Adipocyte (in vitro differentiated cells): ENCODE results near the gene KCNJ18.
"Not testable (repeated sequence)": the region's sequence is repeated elsewhere in the genome, so short reads cannot be mapped to it uniquely, and the experiment has no call there.

ENCODE experiments used
- DNase-seq: peaks from one replicate; pipeline ENCODE4 v3.0.0-alpha.2; 2015; ENCODE audit warnings: low read depth
- H3K27me3 ChIP-seq: replicated peaks from 2 replicates; pipeline ENCODE4 v1.7.0; 2013; ENCODE audit warnings: mild to moderate bottlenecking, low read length, moderate library complexity; ENCODE audit not compliant: control insufficient read depth, insufficient read depth
- H3K36me3 ChIP-seq: 2 replicates; pipeline ENCODE4 v1.7.0; 2013; ENCODE audit warnings: low read length, mild to moderate bottlenecking, moderate library complexity; ENCODE audit not compliant: control insufficient read depth, insufficient read depth, severe bottlenecking
- H3K4me1 ChIP-seq: 2 replicates; pipeline ENCODE4 v1.7.0; 2013; ENCODE audit warnings: mild to moderate bottlenecking, low read length, moderate library complexity; ENCODE audit not compliant: control insufficient read depth, insufficient read depth
- H3K4me3 ChIP-seq: 2 replicates; pipeline ENCODE4 v1.7.0; 2013; ENCODE audit warnings: mild to moderate bottlenecking, low read length, moderate library complexity
- H3K9ac ChIP-seq: 2 replicates; pipeline ENCODE4 v1.7.0; 2013; ENCODE audit warnings: mild to moderate bottlenecking, low read length, moderate library complexity
- H3K9me3 ChIP-seq: 2 replicates; pipeline ENCODE4 v1.7.0; 2013; ENCODE audit warnings: mild to moderate bottlenecking, low read length, moderate library complexity; ENCODE audit not compliant: control insufficient read depth

The KCNJ18 gene

GRCh38 chr17:21681576-21681975 is 10.7 kb upstream of the KCNJ18 start:
- H3K9ac ChIP-seq, H3K4me3 ChIP-seq, H3K9me3 ChIP-seq, DNase-seq, H3K36me3 ChIP-seq, H3K4me1 ChIP-seq: not testable (repeated sequence)
- peaks cover 14% of the 10 kb centered on the region for H3K27me3 ChIP-seq

- H3K4me3 ChIP-seq, H3K36me3 ChIP-seq, H3K4me1 ChIP-seq, H3K9me3 ChIP-seq, H3K9ac ChIP-seq, DNase-seq: not testable (repeated sequence)
- peaks cover 14% of the 10 kb centered on the region for H3K27me3 ChIP-seq
Observed at GRCh38 chr17:21682130-21682529, 10.2 kb upstream of the KCNJ18 start.

GRCh38 chr17:21683142-21683712 is 9.1 kb upstream of the KCNJ18 start:
- H3K4me3 ChIP-seq, H3K27me3 ChIP-seq: not testable (repeated sequence)

GRCh38 chr17:21683897-21684296 is 8.4 kb upstream of the KCNJ18 start:
- DNase-seq, H3K4me3 ChIP-seq, H3K27me3 ChIP-seq, H3K4me1 ChIP-seq, H3K9me3 ChIP-seq, H3K9ac ChIP-seq, H3K36me3 ChIP-seq: not testable (repeated sequence)

More at GRCh38 chr17:21683142-21683712, 9.1 kb upstream of the KCNJ18 start:
- not testable (repeated sequence) for H3K36me3 ChIP-seq, H3K9ac ChIP-seq, H3K4me1 ChIP-seq, H3K9me3 ChIP-seq, DNase-seq

GRCh38 chr17:21684384-21684783 is 7.9 kb upstream of the KCNJ18 start:
- H3K4me3 ChIP-seq, H3K9ac ChIP-seq: not testable (repeated sequence)

GRCh38 chr17:21685061-21685795 is 7.1 kb upstream of the KCNJ18 start:
- not testable (repeated sequence) for H3K9ac ChIP-seq, H3K36me3 ChIP-seq, DNase-seq, H3K4me3 ChIP-seq, H3K9me3 ChIP-seq, H3K27me3 ChIP-seq, H3K4me1 ChIP-seq

More at GRCh38 chr17:21684384-21684783, 7.9 kb upstream of the KCNJ18 start:
- not testable (repeated sequence) for H3K27me3 ChIP-seq, H3K4me1 ChIP-seq, H3K9me3 ChIP-seq, H3K36me3 ChIP-seq, DNase-seq

- DNase-seq, result no peak
- Histone ChIP-seq H3K9ac (no peak overlapping the region), H3K36me3 (no peaks in the 10 kb centered on the region), H3K9me3 (peaks cover 5% of the 10 kb centered on the region), H3K4me1 (peaks cover 8% of the 10 kb centered on the region), H3K27me3 (peaks cover 8% of the 10 kb centered on the region), H3K4me3 (no peak overlapping the region)
Observed at GRCh38 chr17:21686165-21687015, 5.9 kb upstream of the KCNJ18 start.

- DNase-seq, result no peak
- H3K27me3 ChIP-seq, result peaks cover 8% of the 10 kb centered on the region
- H3K4me1 ChIP-seq, result peaks cover 8% of the 10 kb centered on the region
Observed at GRCh38 chr17:21687136-21687953, 5.0 kb upstream of the KCNJ18 start.

GRCh38 chr17:21688293-21688949 is 3.9 kb upstream of the KCNJ18 start:
- no peak for DNase-seq
- peaks cover 8% of the 10 kb centered on the region for H3K4me1 ChIP-seq
- H3K4me3 ChIP-seq, result no peak overlapping the region
- no peak overlapping the region for H3K9ac ChIP-seq
- H3K36me3 ChIP-seq, result no peaks in the 10 kb centered on the region
- H3K9me3 ChIP-seq, result peaks cover 5% of the 10 kb centered on the region
- H3K27me3 ChIP-seq, result peaks cover 8% of the 10 kb centered on the region

More at GRCh38 chr17:21687136-21687953, 5.0 kb upstream of the KCNJ18 start:
- Histone ChIP-seq H3K9me3 (peaks cover 5% of the 10 kb centered on the region), H3K36me3 (no peaks in the 10 kb centered on the region), H3K4me3 (no peak overlapping the region), H3K9ac (no peak overlapping the region)

GRCh38 chr17:21689604-21690003 is 2.7 kb upstream of the KCNJ18 start:
- peak overlapping the region; percentile 72 for H3K9ac ChIP-seq
- peaks cover 8% of the 10 kb centered on the region for H3K27me3 ChIP-seq

More at GRCh38 chr17:21689604-21690003, 2.7 kb upstream of the KCNJ18 start:
- Histone ChIP-seq H3K4me1 (peaks cover 8% of the 10 kb centered on the region), H3K36me3 (no peaks in the 10 kb centered on the region), H3K4me3 (no peak overlapping the region), H3K9me3 (peaks cover 5% of the 10 kb centered on the region)
- peak; percentile 82 for DNase-seq
